ENCODE results near the gene ST3GAL2.

The ST3GAL2 gene

GRCh38 chr16:70438969-70439862 is at the start of gene ST3GAL2:
Gene ST3GAL2, minus strand, starts transcription at chr16:70439100. Its CDS starts 40,570 bp downstream, at chr16:70398530.
- peak; percentile 74 to 95 (median 87) for DNase-seq

GRCh38 chr16:70484867-70485266 is 46.0 kb upstream of the ST3GAL2 start:
- no peak for DNase-seq

- no peak for DNase-seq
Observed at GRCh38 chr16:70483426-70483825, 44.5 kb upstream of the ST3GAL2 start.

- no peak for DNase-seq
Observed at GRCh38 chr16:70482624-70483023, 43.7 kb upstream of the ST3GAL2 start.

- no peak for DNase-seq
Observed at GRCh38 chr16:70481929-70482536, 43.1 kb upstream of the ST3GAL2 start.

GRCh38 chr16:70480127-70481105 is 41.5 kb upstream of the ST3GAL2 start:
- no peak for DNase-seq

- DNase-seq: no peak
Observed at GRCh38 chr16:70478912-70479341, 40.0 kb upstream of the ST3GAL2 start.

GRCh38 chr16:70478169-70478568 is 39.3 kb upstream of the ST3GAL2 start:
- DNase-seq: no peak

- no peak for DNase-seq
Observed at GRCh38 chr16:70476272-70477020, 37.5 kb upstream of the ST3GAL2 start.

GRCh38 chr16:70475054-70475871 is 36.4 kb upstream of the ST3GAL2 start:
- no peak for DNase-seq

GRCh38 chr16:70474320-70475053 is 35.6 kb upstream of the ST3GAL2 start:
- DNase-seq: no peak

- DNase-seq: no peak
Observed at GRCh38 chr16:70473446-70474319, 34.8 kb upstream of the ST3GAL2 start.

- no peak for DNase-seq
Observed at GRCh38 chr16:70472786-70473433, 34.0 kb upstream of the ST3GAL2 start.

- DNase-seq: no peak
Observed at GRCh38 chr16:70470927-70471341, 32.0 kb upstream of the ST3GAL2 start.

- no peak for DNase-seq
Observed at GRCh38 chr16:70470141-70470926, 31.4 kb upstream of the ST3GAL2 start.

- DNase-seq: no peak
Observed at GRCh38 chr16:70468776-70469525, 30.1 kb upstream of the ST3GAL2 start.

- DNase-seq: no peak
Observed at GRCh38 chr16:70467608-70468007, 28.7 kb upstream of the ST3GAL2 start.
